ENCODE data around the gene CD81. TPM values are rescaled to one million over a fixed set of nuclear protein-coding genes. Genes with fewer than 3 reads are reported as not detected.

The CD81 gene
- total RNA-seq, 1 donor from 2014 or later, result 149 TPM

- intact Hi-C loops (cut with micrococcal nuclease), result no loop called here
Observed at GRCh38 chr11:2389377-2390026, 12.4 kb downstream of the CD81 start.

- intact Hi-C loops (cut with micrococcal nuclease), result no loop called here
Observed at GRCh38 chr11:2390091-2390724, 13.1 kb downstream of the CD81 start.

DNA sequence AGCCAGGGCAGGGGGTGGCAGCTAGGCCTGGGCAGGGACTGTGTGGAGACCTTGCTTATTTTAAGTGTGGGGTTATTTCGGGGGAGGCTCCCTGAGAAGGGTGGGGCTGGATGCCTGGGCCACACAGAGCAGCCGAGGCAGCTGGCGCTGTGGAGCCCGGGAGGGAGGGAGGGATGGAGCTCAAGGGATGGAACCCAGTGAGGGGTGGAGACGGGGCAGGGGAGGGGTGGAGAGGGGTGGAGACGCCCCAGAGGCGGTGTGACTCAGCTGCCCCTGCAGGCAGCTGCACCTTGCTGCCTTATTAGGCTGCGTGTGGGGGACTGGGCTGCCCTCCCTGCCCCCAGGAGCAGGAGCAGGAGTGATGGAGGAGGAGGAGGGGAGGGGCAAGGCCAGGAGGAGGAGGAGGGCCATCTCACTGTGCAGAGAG, 13.6 kb downstream of the CD81 start:
- intact Hi-C loops (cut with micrococcal nuclease), result no loop called here

DNA sequence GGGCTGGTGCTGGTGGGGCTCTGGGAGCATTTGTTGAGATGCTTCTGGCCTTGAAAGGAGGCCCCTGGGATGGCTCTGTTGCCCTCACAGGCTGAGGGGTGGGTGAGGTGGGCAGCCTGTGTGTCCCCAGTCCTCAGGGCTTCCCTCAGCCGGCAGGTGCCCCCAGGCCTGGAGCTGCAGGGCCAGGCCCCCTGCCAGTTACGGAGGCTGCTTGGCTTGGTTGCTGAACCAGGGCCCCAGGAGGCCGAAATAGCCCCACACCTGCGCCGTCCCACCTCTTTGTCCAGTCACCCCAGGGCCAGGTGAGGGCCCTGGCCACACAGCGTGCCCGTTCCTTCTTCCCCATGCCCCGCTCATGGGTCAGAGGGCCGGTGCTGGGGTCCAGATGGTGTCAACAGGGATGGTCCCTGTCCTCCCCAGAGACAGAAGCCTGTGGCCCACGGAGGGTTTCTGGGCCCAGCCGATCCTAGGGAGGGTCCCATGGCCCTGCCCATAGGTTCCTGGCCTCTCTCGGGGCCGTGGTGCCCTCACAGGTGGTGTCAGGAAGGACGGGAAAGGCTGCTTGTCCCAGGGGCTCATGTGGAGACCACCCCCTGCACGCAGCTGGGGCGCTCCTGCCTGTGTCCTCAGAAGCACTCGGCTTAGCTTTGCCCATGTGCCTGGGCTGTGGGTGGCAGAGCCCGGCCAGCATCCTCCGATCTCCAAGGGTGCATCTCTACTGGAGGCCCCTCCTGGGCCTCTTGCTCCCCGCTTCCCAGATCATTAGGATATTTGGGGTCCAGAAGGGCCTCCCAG, 14.3 kb downstream of the CD81 start:
- intact Hi-C loops (cut with micrococcal nuclease), result no loop called here

- intact Hi-C loops (cut with micrococcal nuclease), result no loop called here
Observed at GRCh38 chr11:2392241-2392959, 15.3 kb downstream of the CD81 start.

DNA sequence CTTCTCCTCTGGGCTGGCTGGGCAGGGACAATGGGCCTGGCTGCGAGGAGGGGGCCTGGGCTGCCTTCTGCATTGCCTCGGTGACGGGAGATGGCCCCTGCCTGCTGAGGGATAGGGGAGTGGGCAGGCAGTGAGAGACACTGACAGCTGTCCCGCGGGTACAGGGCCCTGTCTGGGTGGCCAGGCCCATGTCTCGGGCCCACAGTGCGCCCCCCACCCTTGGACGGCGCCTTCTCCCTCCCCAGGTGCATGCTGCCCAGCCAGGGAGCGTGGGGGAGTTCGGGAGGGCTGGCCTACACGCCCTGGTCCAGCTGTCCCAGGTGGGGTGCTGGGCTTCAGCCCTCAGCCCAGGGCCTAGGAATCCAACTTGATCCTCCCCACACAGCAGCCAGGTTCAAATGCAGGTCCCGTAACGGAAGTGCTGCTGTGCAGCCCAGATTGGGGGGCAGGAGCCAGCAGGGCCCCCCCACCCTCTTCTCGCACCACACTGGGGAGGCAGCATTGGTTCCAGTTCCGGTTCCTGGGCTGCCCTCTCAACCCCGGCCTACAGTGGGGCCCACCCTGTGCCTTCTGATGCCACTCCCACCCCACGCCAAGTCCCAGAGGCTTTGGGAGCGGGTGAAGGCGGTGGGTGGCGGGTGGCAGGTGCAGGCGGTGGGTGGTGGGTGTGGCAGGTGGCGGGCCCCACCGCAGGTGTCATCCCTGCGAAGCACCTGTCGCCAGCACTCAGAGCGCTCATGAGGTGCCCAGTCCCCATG, 16.2 kb downstream of the CD81 start:
- intact Hi-C loops (cut with micrococcal nuclease), result no loop called here

- intact Hi-C loops (cut with micrococcal nuclease), result no loop called here
Observed at GRCh38 chr11:2393941-2394817, 17.1 kb downstream of the CD81 start.

- intact Hi-C loops (cut with micrococcal nuclease), result no loop called here
Observed at GRCh38 chr11:2394818-2395105, 17.7 kb downstream of the CD81 start.

DNA sequence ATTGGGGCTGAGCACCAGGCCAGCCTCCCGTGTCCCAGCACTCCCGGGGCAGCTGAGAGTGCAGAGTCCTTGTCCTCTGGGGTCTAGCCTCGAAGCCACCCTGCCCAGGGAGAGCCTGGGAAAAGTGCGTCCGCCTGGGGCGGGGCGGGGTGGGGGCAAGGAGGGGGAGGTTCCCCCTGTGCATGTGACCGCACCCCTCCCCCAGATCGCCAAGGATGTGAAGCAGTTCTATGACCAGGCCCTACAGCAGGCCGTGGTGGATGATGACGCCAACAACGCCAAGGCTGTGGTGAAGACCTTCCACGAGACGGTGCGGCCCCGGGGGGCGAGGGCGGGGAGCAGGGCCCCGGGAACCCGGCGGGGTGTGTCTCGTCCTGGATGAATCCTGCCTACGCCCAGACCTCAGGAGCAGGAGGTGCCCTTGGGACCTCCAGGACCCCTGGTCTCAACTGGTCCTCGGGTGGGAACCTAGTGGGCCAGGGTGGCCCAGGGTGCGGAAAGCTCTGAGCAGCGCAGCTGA, 18.2 kb downstream of the CD81 start:
- intact Hi-C loops (cut with micrococcal nuclease), result no loop called here

GRCh38 chr11:2395856-2396255, 18.7 kb downstream of the CD81 start:
- intact Hi-C loops (cut with micrococcal nuclease), result no loop called here

GRCh38 chr11:2396471-2396870, 19.4 kb downstream of the CD81 start:
- intact Hi-C loops (cut with micrococcal nuclease), result no loop called here

GRCh38 chr11:2397005-2397404, 19.9 kb downstream of the CD81 start:
- intact Hi-C loops (cut with micrococcal nuclease), result no loop called here

DNA sequence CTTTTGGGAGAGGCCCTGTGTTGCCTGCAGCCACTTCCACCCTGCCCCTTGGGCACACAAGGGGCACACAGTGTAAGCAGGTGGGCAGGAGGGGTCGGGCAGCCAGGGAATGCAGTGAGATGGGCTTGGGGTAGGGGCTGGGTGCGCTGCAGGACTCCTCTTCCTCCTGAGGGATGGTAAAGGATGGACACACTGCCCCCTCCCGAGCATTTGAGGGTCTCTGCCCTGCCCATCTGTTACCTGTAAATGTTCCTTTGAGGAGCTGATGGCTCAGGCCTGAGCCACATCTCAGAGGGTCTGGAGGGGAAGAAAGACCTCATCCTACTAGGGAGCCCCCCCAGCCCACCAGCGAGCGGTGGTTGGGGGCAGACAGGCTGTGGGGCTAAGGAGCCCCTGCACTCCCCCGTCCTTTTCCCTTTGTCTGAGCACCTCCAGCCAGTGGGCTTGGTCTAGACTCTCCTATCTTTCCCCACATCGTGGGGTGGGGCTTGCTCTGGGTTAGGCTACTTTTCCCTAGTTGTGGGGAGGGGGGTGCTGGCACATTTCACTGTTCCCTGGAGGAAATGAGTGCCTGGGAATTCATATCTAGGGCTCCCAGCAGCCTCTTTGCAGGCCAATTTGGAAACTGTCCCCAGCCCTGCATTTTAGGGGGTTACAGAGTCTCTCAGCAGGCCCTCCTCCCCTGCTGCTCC, 21.7 kb downstream of the CD81 start:
- intact Hi-C loops (cut with micrococcal nuclease), result no loop called here

GRCh38 chr11:2399488-2400068, 22.5 kb downstream of the CD81 start:
- intact Hi-C loops (cut with micrococcal nuclease), result loop anchor here (1.0 to 10.0 kb wide), 8 partner anchors 20 to 658 kb away; partner anchors contain the start of genes C11orf21, CARS1, CD81 and CTSD

GRCh38 chr11:2400069-2400761, 23.1 kb downstream of the CD81 start, which contains the start of gene TSSC4:
TSS of gene TSSC4 (plus strand) at chr11:2400750. CDS start at chr11:2402634, 1,884 bp downstream.
- intact Hi-C loops (cut with micrococcal nuclease), result loop anchor here (1.0 to 10.0 kb wide), 8 partner anchors 19 to 657 kb away; partner anchors contain the start of genes C11orf21, CARS1, CD81 and CTSD

DNA sequence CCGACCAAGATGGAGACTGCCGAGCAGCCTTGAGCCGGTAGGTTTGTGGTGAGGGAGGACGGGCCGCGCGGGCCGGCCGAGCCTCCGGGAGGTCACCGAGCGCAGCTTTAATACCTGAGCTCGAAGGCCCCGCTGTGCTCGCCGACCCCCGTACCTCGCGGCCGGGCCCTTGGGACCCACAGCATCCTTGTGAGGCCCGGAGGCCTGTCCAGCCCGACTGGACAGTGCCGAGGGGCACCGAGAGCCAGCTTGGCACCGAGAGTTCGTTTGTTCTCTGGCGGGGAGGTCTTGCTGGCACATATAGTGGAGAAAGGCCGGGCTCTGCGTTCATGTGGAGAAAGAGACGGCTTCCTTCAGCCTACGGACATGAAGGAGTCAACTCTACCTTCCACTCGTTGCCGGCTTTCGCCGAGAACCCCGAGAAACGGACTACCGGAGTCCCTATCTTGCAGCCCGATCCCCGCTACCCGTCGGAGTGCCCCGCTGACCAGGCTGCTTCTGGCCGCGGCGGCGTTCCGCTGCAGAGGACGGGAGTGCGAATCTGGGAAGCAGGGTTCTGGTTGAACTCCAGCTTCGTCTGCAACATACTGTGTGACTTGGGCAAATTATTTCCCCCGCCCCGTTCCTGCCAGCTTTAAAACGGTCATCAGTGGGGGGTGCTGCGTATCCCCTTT, 23.8 kb downstream of the CD81 start:
- intact Hi-C loops (cut with micrococcal nuclease), result loop anchor here (1.0 to 10.0 kb wide), 8 partner anchors 18 to 656 kb away; partner anchors contain the start of genes C11orf21, CARS1, CD81 and CTSD

GRCh38 chr11:2401436-2401984, 24.4 kb downstream of the CD81 start:
- intact Hi-C loops (cut with micrococcal nuclease), result loop anchor here (2.0 to 10.0 kb wide), 3 partner anchors 204 to 639 kb away; partner anchors contain the start of genes CTSD and LSP1

Measured in T-helper 2 cell treated with Interferon-gamma antibody and Interleukin-4, amounts not matched to agents 100 ng/mL and 5 ng/mL, for 36 hours (primary cell).